Measurements from ENCODE around the gene IL22RA1.

DNA sequence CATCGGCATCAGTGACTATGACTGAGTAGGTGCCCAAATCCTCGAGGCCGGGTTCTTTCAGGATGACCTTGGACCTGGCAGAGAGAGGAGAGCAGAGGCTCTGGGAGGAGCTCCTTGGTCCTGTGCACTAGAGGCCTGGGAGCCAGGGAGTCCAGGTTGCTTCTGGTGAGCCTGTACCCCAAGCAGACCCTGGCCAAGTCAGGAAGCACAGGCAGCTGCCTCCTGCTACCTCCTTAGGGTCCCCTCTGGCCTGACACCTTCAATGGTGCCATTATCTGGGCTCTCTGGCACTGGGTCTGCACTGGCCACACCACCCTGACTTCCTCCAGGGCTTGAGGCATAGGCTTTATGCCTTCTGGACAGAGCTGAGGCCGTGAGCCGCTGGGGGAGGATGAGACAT is 68.7 kb downstream of the IL22RA1 start:
- TF ChIP-seq, protein P1, sequence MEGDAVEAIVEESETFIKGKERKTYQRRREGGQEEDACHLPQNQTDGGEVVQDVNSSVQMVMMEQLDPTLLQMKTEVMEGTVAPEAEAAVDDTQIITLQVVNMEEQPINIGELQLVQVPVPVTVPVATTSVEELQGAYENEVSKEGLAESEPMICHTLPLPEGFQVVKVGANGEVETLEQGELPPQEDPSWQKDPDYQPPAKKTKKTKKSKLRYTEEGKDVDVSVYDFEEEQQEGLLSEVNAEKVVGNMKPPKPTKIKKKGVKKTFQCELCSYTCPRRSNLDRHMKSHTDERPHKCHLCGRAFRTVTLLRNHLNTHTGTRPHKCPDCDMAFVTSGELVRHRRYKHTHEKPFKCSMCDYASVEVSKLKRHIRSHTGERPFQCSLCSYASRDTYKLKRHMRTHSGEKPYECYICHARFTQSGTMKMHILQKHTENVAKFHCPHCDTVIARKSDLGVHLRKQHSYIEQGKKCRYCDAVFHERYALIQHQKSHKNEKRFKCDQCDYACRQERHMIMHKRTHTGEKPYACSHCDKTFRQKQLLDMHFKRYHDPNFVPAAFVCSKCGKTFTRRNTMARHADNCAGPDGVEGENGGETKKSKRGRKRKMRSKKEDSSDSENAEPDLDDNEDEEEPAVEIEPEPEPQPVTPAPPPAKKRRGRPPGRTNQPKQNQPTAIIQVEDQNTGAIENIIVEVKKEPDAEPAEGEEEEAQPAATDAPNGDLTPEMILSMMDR (conservative IDR thresholded peaks at IDR 0.05; ENCODE audit: low read depth, low read length), result no peak
- no peak for TF ChIP-seq EZH2 (IDR thresholded peaks at IDR 0.05; ENCODE audit: low read length, unreplicated experiment)
- TF ChIP-seq EZH2phosphoT487 (IDR thresholded peaks at IDR 0.05; ENCODE audit: borderline replicate concordance, low read length), result no peak

Measured in PC-3 (cell line).